ENCODE measurements around the gene CNDP2.

CNDP2 gene

GRCh38 chr18:74457043-74457724 is 39.0 kb upstream of the CNDP2 start, which contains the start of gene DIPK1C:
Gene DIPK1C, minus strand, starts transcription at chr18:74457308. Its CDS starts 49 bp downstream, at chr18:74457259.
- H3K4me3 ChIP-seq (ENCODE audit: low read depth, low read length), result no peak within 1 kb of the TSS
- TF ChIP-seq CTCF (IDR thresholded peaks at IDR 0.05; ENCODE audit: insufficient read depth, low read length, missing control alignments), result no peak
- CTCF ChIA-PET, result no interaction called here
- DNase-seq (ENCODE audit: low read depth, low spot score), result no peak
- POLR2A ChIA-PET, result no interaction called here

GRCh38 chr18:74457725-74458421 is 38.3 kb upstream of the CNDP2 start:
- H3K4me3 ChIP-seq (ENCODE audit: low read depth, low read length), result no peak overlapping the region
- no peak for DNase-seq (ENCODE audit: low read depth, low spot score)
- CTCF ChIA-PET, result no interaction called here
- POLR2A ChIA-PET, result no interaction called here
- TF ChIP-seq CTCF (IDR thresholded peaks at IDR 0.05; ENCODE audit: insufficient read depth, low read length, missing control alignments), result no peak

- TF ChIP-seq CTCF (IDR thresholded peaks at IDR 0.05; ENCODE audit: insufficient read depth, low read length, missing control alignments), result no peak
- ChIA-PET CTCF (no interaction called here), POLR2A (no interaction called here)
- no peak overlapping the region for H3K4me3 ChIP-seq (ENCODE audit: low read depth, low read length)
- DNase-seq (ENCODE audit: low read depth, low spot score), result no peak
Observed at GRCh38 chr18:74459889-74460288, 36.3 kb upstream of the CNDP2 start.

GRCh38 chr18:74460825-74461224 is 35.3 kb upstream of the CNDP2 start:
- no peak overlapping the region for H3K4me3 ChIP-seq (ENCODE audit: low read depth, low read length)
- ChIA-PET POLR2A (no interaction called here), CTCF (interaction anchor here (0.6 kb wide), 1 partner anchor 32 kb away, joined by 3 read pairs; no protein-coding TSS in a partner anchor)
- DNase-seq (ENCODE audit: low read depth, low spot score), result no peak
- no peak for TF ChIP-seq CTCF (IDR thresholded peaks at IDR 0.05; ENCODE audit: insufficient read depth, low read length, missing control alignments)

GRCh38 chr18:74463254-74463653 is 32.9 kb upstream of the CNDP2 start:
- no peak for DNase-seq (ENCODE audit: low read depth, low spot score)
- POLR2A ChIA-PET, result no interaction called here
- no peak for TF ChIP-seq CTCF (IDR thresholded peaks at IDR 0.05; ENCODE audit: insufficient read depth, low read length, missing control alignments)
- no peak overlapping the region for H3K4me3 ChIP-seq (ENCODE audit: low read depth, low read length)
- CTCF ChIA-PET, result no interaction called here

GRCh38 chr18:74463983-74464382 is 32.2 kb upstream of the CNDP2 start:
- ChIA-PET POLR2A (no interaction called here), CTCF (no interaction called here)
- DNase-seq (ENCODE audit: low read depth, low spot score), result no peak
- no peak for TF ChIP-seq CTCF (IDR thresholded peaks at IDR 0.05; ENCODE audit: insufficient read depth, low read length, missing control alignments)
- H3K4me3 ChIP-seq (ENCODE audit: low read depth, low read length), result no peak overlapping the region
